GM21360 (cell line): ENCODE measurements around the gene MAD1L1.
"Not testable (repeated sequence)": the region's sequence is repeated elsewhere in the genome, so short reads cannot be mapped to it uniquely, and the experiment has no call there.

Source experiments
- ATAC-seq: cut with Tn5 transposase; IDR thresholded peaks from one replicate; pipeline ENCODE4 v1.9.1; 2021; ENCODE audit warnings: mild to moderate bottlenecking, moderate library complexity; ENCODE audit not compliant: unreplicated experiment

Gene MAD1L1

DNA sequence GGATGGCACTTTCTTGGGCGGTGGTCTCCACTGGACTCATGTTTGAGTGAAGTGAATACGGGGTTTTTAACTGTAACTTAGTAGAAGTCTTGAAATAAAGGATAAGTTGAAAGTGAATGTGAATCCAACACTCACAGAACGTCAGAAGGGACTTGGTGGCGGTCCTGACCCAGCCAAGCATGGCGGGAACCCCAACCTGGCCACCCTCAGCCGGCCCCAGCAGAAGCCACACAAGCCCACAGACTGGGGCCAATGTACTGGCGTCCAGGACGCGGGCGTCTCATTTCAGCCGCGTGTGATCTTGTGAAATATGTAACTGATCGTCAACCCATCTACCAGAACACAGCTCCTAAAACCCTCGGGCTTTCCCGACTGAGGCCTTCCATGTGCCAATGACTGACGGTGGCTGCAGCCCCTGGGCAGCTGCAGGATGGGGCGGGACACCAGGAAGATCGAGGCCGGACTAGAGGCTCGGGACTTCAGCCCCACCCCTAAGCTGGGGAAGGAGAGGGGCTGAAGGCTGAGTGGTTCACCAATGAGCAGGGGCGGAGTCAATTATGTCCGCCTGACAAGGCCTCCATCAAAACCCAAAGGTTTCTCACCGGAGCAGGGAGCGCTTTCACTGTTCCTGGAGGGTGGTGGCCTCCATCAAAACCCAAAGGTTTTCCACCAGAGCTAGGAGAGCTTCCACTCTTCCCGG lies 161.5 kb downstream of the MAD1L1 start:
- no peak for ATAC-seq

DNA sequence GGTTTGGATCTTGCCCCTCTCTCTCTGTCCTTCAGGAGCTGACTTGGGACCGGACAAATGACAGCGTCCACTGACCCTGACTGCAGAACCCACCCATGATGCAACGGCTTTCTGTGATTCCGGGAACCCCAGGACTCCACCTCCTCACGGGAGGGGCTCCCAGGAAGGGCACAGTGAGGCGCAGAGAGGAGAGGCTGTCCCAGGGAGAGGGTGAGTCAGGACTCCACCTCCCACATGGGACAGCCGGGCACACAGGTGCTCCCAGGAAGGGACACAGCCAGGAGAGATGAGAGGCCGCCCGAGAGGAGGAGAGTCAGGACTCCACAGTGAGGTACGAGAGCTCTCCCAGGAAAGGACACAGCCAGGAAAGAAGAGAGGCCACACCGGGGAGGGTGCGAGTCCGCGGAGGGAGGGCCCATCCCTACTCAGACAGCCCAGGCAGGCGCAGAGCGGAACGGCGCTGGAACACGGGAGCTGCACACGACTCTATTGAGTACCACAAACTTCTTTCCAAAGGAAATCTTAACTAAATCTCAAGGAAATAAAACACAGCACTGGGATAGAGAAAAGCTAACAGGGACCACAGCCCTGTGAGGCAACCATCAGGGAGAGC lies 162.5 kb downstream of the MAD1L1 start:
- ATAC-seq: no peak

DNA sequence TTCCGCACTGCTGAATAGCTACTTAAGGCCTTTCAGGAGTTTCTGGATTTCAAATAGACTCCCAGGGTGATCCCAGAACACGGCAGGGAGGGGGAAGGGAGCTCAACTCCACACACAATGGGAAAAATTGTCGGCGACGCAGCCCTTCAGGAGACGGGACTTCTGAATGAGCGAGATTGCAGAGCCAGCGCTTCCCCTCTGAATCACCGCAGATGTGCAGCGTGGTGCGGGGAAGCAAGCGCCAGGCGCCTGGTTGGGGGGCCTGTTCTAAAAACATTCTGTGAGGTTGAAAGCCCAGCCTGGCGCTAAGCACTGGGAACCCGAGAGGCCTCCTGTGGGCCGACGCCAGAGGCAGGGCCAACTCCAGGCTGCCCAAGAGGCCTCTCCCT lies 163.3 kb downstream of the MAD1L1 start:
- ATAC-seq: no peak

DNA sequence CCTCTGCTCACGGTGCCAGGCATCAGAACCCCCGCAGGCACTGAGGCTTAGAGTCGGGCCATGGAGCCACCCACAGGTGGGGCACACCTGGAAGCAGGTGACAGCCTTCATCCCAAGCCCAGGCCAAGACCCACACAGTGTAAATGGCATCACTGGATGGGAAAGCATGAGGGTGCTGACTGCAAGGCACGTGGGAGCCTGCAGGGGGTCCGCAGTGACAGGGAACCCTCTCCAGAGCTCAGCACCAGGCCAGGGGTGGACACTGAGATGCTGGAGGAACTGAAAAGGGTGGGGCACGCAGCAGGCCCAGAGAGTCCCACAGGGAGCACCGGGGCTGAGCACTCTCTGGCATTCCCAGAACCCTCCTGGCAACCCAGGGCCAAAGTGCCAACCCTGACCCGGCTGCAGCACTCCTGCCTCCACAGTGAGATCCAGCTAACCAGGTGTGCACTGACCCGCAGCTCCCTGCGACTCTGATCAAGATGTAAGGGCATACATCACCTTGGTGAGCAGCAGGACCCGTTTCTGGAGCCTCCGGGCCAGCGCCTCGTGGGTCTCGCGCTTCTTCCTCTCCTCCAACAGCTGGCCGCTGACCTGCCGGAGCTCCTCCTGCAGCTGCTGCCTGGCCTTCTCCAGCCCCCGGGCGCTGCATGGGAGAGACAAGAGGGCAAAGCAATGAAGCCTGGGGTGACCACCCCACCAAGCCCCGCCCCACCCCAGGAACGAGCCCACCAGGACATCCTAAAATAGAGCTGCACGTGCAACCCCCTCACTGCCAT lies 163.9 kb downstream of the MAD1L1 start:
- no peak for ATAC-seq

DNA sequence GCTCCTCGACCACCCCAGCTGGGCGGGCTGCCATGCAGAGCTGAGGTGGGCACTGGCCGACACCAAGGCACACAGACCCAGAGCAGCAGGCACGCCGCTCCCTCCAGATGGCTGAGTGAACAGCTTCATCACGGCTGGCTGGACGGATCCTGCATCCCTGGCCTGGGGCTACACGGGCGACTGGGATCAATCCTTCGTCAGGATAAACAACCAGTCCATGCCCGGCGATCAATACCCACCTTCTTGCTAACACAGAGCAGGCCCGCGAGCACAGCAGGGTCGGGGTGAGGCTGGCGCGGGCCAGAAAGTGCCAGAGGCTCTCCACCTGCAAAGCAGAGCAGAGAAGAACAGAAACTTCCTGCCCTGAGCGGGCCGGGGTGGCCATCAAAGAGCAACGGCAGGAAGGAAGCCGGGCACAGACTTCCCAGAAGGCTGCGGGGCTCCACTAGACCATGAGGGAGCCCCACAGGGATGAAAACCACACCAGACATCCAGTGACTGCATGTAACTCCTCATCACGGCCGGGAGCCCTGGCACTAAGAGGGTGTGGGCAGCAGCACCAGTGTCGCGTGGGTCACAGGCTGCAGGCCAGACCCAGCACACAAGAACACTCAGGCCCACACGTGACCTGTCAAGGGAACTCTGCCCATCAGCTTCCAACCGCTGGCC lies 166.4 kb downstream of the MAD1L1 start:
- no peak for ATAC-seq

DNA sequence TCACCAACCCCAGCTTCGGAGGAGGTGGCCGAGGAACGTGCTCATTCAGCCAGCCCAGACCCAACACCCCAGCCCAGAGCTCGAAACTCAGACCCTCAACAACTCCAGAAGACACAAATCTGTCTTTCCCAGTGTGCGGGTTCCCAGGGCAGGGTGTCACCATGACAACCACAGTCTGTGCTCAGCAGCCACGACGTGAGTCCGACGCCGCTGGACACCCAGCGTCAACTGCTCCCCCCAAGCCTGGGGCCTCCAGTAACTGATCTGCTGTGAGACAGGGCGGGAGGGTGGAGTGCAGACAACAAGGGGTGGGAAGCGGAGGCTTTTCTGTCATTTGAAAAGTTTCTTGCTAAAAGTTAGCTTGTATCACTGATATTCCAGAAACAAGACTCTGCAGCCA lies 167.2 kb downstream of the MAD1L1 start:
- no peak for ATAC-seq

DNA sequence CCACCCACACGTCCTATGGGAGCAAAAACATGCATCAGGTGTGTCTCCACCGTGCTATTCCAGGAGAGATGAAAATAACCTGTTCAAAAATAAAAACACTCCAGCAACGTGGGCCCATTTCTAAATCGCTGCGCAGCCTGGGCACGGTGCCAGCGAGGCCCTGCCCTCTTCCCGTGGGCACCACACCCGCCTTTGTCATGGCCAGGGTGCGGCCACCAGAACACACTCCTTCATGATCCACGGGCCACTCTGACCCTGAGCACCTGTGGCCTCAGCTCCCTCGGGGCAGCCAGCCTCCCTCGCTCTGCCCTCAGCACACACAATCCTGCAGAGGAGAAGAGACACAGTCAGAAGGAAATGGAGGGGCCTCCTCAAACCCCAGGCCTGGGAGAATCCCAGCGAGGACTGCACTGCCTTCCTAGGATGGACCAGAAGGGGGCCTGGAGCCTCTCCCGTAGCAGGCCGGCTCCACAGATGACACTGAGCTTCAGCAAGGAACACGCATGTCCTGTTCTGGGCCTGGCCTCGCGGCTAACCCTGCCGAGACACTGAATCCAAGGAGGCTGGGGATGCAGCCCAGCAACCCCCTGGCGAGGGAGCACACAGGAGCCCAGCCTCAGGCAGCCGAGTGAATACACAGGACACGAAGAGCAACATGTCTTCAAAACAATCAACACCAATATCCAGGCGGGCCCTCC lies 169.0 kb downstream of the MAD1L1 start:
- ATAC-seq: no peak

DNA sequence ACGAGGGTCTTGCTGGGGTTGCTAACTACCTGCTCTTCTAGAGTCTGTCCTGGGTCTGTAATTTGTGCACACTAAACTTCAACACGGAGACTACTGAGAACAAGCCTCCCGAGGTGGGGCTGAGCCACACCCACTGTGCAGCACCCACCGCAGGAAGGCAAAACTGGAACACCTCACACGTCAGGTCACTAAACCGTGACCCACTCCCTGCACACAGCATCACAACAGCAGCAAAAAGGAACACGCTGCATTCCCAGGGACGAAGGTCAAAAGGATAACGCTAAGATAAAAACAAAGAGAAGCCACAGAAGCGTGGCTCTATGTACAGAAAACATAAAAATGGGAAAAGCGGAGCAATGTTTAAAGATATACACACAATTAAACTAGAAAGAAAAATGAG lies 170.1 kb downstream of the MAD1L1 start:
- ATAC-seq: no peak

DNA sequence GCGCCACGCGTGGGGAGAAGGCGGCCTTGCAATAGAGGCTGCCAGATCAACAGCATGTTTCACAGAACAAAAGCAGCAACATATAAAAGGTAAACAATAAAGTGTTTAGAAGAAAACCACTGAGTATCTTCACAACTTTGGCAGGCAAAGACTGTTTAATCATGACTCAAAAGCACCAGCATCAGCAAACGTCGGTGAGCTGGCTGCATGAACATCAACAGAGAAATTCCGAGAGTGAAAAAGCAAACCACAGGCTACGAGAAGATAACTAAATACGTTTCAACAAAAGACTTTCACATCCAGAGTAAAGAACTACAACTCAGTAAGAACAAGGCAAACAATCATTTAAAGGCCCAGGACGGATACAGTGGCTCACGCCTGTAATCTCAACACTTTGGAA lies 172.0 kb downstream of the MAD1L1 start:
- ATAC-seq: no peak

DNA sequence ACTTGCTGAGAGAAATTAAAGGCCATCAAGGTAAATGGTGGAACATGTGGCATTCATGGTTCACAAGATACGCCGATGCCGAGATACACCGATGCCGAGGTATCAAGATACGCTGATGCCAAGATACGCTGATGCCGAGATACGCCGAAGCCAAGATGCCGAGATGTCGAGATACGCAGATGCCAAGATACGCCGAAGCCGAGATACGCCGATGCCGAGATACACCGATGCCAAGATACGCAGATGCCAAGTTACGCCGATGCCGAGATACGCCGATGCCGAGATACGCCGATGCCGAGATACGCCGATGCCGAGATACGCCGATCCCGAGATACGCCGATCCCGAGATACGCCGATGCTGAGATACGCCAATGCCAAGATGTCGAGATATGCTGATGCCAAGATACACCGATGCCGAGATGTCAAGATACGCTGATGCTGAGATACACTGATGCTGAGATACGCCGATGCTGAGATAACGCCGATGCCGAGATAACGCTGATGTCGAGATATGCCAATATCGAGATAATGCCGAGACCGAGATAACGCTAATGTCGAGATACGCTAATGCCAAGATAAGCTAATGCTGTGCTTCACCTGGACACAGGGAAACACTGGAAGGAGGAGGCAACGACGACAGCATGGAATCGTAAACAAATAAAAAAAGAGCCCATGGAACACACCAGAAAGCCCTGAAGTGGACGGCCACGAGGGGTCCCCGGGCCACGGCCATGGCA lies 172.6 kb downstream of the MAD1L1 start:
- no peak for ATAC-seq

DNA sequence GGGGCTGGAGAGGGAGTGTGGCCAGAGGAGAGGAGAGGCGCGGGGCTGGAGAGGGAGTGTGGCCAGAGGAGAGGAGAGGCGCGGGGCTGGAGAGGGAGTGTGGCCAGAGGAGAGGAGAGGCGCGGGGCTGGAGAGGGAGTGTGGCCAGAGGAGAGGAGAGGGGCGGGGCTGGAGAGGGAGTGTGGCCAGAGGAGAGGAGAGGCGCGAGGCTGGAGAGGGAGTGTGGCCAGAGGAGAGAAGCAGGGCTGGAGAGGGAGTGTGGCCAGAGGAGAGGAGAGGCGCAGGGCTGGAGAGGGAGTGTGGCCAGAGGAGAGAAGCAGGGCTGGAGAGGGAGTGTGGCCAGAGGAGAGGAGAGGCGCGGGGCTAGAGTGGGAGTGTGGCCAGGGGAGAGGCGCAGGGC lies 174.5 kb downstream of the MAD1L1 start:
- ATAC-seq: not testable (repeated sequence)

DNA sequence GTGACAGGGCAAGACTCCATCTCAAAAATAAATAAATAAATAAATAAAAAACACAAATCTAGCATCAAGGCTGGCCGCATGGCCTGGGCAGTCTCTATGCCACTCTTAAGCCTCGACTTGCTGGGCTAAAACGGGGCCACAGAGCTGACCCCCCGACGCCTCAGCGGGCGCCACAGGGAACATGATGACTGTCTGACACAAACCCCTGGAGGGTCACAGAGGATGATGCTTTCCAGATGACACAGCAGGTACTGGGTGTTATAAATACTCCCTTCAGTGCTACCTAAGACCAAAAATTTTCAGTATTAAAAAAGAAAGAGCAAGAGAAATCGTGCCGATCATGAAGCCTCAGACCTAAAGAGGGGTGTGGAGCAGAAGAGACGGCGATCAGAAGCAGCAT lies 176.8 kb downstream of the MAD1L1 start:
- no peak for ATAC-seq

DNA sequence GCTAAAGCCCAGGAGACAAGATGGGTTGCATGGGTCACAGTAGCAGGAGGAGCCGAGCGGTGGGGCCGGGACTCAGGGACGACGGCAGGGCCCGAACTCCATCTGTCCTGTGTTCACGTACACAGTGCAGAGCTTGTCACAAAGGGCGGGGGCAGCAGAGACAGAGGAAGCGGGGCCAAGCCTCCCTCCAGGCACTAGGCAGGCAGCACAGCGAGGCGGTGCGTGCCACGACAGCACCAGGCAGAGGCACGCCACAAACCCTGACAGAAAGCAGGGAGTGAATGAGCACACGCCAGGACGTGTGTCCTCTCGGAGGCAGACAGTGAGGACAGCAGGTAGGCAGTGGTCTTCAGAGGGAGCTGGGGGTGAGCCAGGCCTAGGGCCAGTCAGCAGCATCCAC lies 177.8 kb downstream of the MAD1L1 start:
- ATAC-seq: no peak

DNA sequence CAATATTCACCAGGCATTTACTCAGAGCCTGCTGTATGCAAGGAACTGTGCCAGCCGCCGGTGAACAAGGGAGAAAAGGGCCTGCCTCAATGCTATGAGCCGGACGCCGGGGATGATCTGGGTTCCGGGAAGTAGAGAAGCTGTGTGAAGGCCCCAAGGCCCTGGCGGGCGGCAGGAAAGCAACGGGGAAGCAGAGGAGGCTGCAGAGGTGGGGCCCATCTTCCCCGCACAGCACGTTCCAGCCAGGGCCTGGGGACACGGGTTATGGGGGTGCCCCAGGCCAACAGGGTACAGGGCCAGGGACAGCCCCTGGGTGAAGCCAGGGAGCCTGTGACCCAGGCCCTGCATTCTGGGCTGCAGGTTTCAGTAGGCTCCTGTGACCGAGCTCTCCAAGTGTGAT lies 179.3 kb downstream of the MAD1L1 start:
- no peak for ATAC-seq

DNA sequence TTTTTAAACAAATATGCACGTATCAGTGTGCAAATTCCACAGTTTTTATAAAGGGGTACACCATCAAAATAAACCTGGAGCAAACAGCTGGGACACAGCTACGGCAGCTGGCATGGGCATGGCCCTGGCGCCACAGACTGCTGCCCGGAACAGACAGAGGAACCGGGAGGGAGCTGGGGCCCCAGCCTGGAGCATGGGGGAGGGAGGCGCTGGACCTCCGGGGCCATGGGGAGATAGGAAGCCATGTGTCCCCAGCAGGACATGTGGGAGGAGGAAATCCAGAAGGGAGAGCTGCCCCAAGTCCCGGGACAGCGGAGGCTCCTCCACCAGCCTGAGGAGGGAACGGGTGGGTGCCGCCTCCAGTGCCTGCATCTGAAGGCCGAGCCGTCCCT lies 180.1 kb downstream of the MAD1L1 start:
- no peak for ATAC-seq

DNA sequence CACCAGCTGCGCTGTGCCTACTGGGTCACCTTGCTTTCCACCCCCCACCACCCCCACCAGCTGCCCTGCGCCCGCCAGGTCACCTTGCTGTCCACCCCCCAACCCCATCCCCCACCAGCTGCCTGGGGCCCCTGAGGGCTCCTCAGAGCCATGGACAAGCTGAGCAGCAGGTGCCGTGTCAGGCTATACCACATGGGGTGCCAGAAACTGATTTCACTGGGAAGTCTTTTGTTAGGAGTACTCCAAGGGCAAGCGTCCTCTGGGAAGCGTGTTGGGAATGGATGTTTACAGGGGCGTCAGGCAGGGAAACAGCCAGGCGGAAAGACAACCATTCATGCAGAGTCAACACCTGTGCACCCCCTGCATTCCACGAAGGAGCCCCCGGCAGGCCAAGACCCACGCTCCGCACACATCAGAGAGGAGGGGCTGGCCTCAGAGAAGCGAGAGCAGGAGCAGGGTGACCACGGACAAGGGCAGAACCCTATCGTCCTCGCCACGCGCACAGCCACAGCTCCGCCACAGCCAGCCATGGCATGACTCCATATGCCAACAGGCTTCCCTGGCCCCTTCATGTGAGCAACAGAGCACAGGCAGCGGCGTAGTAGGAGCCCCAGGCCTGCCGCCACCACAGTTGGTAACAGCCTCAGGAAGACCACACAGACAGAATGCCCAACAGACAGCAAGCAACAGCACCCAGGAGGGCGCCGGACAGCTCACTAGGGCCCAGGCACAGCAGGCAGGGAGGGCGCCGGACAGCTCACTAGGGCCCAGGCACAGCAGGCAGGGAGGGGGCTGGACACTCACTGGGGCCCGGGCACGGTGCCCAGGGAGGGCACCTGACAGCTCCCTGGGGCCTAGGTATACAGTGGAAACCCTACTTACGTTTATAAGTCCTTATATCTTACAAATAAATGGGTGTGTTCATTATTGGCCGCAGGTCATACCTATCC lies 180.8 kb downstream of the MAD1L1 start:
- ATAC-seq: no peak

DNA sequence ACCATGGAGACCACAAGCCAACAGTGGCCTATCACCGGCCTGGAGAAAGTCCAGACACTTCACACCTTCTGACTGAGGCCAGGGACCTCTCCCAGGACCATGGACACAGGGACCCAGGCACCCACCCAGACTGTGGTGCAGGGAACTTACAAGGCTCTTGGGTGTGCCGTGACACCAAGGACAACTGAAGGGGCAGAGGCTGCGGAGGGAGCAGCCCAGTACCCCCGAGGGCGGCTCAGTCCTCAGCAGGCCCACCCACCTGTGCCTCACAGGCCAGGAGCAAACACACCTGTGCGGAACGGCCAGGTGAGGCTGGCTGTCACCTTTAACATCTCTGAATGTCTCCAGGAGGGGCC lies 182.3 kb downstream of the MAD1L1 start:
- ATAC-seq: no peak

DNA sequence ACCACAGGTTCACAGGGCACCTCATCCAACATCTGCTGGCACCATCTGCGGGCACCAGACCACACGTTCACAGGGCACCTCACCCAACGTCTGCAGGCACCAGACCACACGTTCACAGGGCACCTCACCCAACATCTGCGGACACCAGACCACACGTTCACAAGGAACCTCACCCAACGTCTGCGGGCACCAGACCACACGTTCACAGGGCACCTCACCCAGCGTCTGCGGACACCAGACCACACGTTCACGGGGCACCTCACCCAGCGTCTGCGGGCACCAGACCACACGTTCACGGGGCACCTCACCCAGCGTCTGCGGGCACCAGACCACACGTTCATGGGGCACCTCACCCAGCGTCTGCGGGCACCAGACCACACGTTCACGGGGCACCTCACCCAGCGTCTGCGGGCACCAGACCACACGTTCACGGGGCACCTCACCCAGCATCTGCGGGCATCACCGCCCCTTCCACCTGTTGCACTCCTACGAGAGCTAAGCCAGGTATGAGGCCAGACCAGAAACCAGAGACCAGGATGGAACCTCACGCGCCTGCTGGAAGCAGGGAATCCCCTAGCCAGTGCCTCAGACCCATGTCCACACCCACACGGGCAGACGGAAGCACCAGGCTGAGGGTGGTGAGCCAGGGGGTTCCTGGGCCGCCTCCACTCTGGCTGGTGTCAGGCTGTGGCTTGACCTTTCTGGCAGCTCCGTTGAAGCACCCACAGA lies 182.8 kb downstream of the MAD1L1 start:
- no peak for ATAC-seq
